Measurements from ENCODE around the gene RBM44. TPM values are rescaled to one million over a fixed set of nuclear protein-coding genes. Genes with fewer than 3 reads are reported as not detected.
"Not testable (repeated sequence)": the region's sequence is repeated elsewhere in the genome, so short reads cannot be mapped to it uniquely, and the experiment has no call there.

RBM44 gene, protein sequence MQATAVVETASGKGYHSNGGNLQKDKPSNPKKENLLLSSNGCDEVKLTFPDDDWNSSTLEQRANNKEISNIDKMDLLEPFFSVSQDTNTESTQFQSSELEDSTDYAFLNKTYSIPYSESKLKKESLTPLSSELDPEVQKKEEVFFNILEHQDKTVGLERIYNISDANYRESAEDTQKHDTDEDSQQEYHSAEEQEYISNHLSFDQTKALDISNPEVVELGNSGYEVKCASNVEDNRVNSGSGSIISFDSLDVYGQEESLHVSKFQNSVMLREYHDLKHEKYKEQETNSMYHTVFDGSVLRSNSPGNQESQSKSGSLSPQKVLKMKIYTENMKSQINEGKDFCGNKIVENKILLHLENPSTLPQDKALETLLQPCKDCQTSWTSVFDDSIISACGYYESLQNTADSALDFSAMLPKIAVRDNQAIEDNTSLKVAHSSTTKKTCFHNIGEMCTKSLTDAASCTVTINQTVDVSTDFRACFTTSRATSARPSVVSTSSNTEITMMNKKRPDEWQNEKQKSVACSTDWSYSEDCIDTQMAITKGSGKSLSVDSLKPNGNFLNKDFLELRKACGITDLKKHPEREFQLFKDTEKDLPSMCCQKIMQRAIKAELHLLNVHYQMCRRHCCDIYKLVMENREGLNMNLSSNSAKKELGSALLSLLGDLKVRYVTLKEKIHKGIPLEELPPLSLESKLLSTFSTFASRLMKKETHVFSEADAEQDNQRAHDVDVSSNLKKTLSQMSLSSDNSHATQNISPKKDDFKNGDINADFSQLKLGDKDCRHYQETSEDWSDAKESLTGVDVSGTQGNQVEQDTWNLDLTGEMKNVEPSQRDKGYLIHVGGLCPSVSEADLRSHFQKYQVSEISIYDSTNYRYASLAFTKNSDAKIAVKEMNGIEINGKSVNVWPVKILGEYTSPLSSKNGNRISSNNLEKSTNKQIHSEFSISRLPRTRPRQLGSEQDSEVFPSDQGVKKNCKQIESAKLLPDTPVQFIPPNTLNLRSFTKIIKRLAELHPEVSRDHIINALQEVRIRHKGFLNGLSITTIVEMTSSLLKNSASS
- 0.10 TPM for polyA plus RNA-seq (2013, experiment 1 of 2)
- 0.13 TPM for polyA plus RNA-seq (2013, experiment 2 of 2)

DNA sequence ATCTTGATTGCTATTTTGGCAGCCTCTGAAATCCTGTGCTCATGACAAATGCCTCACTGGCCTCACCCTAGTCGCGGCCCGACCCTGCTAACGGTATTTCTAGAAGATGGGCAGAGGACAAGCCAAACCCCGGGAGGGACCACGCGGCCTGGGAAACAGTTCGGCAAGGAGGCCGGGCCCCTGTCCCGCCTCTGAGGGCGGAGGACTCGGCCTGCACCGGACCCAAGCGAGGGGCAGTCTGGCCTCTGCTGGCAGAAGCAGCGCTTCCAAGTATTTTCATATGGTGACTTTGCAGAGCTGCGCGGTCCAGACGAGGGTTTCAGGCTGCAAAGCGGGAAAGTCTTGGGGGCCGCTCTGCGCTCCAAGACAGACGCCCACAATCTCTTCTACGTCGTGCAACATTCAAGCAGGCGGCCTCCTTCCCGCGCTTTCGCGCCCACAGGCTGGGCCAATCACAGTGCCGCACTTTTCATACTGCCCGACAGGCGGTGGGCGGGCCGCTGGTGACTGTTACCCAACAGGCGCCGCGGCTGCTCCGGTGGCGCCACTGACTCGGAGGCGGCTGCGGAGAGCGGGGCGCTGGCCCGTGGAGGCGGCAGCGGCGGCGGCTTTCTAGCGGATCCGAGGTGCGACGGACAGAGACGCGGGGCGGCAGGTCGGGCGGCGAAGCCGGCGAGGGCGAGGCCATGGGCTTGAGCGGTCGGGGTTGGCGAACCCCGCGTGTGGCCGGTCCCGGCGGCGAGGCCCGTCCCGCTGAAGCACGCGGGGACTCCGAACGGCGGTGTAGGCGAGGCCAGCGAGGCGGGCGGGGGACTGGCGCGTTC is at the start of gene RBM44:
TSS of gene RBM44 (plus strand) at position 544 of the 824 bp plus-strand sequence. CDS start 14,831 bp downstream, outside the sequence.
- Histone ChIP-seq H3K27me3 (ENCODE audit: insufficient read depth, low read length) (no peaks in the 10 kb centered on the region), H3K27ac (ENCODE audit: low read depth, low read length) (no peak within 1 kb of the TSS), H3K4me1 (ENCODE audit: insufficient read depth, low read length) (no peaks in the 10 kb centered on the region), H3K9me3 (ENCODE audit: insufficient read depth, low read depth, low read length) (no peaks in the 10 kb centered on the region), H3K36me3 (ENCODE audit: insufficient read depth, low read length) (no peaks in the 10 kb centered on the region), H3K4me3 (ENCODE audit: low read length) (no peak within 1 kb of the TSS), H3K9ac (ENCODE audit: low read depth, low read length) (no peak within 1 kb of the TSS)
- 97% methylated on average over 84 of the region's 84 CpGs for WGBS

DNA sequence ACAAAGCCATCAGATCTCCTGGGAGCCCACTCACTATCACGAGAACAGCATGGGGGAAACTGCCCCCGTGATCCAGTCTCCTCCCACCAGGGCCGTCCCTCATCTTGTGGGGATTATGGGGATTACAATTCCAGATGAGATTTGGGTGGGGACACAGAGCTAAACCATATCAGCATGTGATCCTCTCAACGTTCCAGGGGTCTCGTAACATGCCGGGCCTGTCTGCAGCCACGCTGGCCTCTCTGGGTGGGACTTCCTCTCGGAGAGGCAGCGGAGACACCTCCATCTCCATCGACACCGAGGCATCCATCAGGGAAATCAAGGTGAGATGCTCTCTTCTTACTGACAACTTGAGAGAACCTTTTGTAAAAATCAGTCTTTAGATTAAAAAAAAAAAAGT is 49.6 kb upstream of the RBM44 start:
- Histone ChIP-seq H3K36me3 (ENCODE audit: insufficient read depth, low read length) (peaks cover 55% of the 10 kb centered on the region), H3K9me3 (ENCODE audit: insufficient read depth, low read depth, low read length) (no peaks in the 10 kb centered on the region), H3K27ac (ENCODE audit: low read depth, low read length) (no peak overlapping the region), H3K9ac (ENCODE audit: low read depth, low read length) (no peak overlapping the region), H3K27me3 (ENCODE audit: insufficient read depth, low read length) (no peaks in the 10 kb centered on the region), H3K4me1 (ENCODE audit: insufficient read depth, low read length) (no peaks in the 10 kb centered on the region; the same call in 1 of the 2 replicates), H3K4me3 (ENCODE audit: low read length) (no peak overlapping the region)
- WGBS: 94% methylated on average over 11 of the region's 11 CpGs

DNA sequence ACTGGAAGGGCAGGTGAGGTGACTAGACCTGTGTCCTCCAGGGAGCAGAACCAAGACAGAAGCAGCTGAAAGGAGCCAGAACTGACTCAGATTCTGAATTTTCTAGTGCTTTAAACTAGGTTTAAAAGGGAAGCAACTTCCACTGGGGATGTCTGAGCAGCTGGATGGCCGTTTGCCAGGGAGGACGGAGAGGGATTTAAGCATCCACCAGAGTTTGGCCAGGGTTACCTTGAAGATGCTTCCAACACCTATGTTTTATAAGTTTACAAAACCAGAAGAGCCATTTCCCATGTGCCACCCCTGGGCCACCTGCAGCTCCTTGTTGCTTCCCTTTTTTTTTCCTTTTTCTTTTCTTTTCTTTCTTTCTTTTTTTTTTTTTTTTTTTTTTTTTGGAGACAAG is 48.6 kb upstream of the RBM44 start:
- H3K4me1 ChIP-seq (ENCODE audit: insufficient read depth, low read length): no peaks in the 10 kb centered on the region
- no peak overlapping the region for H3K27ac ChIP-seq (ENCODE audit: low read depth, low read length)
- no peaks in the 10 kb centered on the region for H3K9me3 ChIP-seq (ENCODE audit: insufficient read depth, low read depth, low read length)
- no peak overlapping the region for H3K9ac ChIP-seq (ENCODE audit: low read depth, low read length)
- H3K27me3 ChIP-seq (ENCODE audit: insufficient read depth, low read length): no peaks in the 10 kb centered on the region
- no peak overlapping the region for H3K4me3 ChIP-seq (ENCODE audit: low read length)
- H3K36me3 ChIP-seq (ENCODE audit: insufficient read depth, low read length): peaks cover 65% of the 10 kb centered on the region
- WGBS: 94% methylated on average over 2 of the region's 2 CpGs

DNA sequence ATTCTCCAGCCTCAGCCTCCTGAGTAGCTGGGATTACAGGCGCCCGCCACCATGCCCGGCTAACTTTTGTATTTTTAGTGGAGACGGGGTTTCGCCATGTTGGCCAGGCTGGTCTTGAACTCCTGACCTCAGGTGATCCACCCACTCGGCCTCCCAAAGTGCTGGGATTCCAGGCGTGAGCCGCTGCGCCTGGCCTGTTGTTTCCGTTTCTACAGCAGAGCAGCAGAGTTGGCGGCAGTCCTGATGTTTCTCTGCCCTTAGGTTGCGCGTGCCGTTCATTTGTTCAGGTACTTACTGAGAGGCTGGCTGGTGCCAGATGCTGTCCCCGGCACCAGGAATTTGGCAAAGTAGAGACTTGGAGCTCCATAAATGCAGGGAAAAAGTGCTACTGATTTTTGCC is 48.1 kb upstream of the RBM44 start:
- 96% methylated on average over 15 of the region's 15 CpGs for WGBS
- H3K36me3 ChIP-seq (ENCODE audit: insufficient read depth, low read length): peaks cover 70% of the 10 kb centered on the region
- not testable (repeated sequence) for H3K9ac ChIP-seq (ENCODE audit: low read depth, low read length)

DNA sequence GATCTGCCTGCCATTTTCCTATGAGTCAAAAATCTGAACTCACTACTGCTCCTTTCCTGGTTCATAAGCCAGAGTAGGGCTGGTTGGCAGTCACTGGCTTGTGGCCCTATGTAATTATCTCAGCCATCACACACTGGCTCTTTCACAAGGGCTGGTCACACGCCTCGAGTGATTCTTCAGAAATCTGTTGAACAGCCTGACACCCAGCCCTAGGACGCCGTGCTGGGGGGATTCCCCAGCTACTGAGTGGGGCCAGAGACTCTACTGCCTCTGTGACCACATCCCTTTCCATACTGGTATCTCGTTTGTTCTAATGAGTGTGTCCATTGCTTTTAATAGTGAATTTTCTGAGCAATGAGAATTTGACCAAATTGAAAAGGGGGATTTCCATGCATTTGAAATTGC is 45.8 kb upstream of the RBM44 start:
- Histone ChIP-seq H3K9ac (ENCODE audit: low read depth, low read length) (no peak overlapping the region), H3K27ac (ENCODE audit: low read depth, low read length) (no peak overlapping the region), H3K4me1 (ENCODE audit: insufficient read depth, low read length) (no peaks in the 10 kb centered on the region), H3K4me3 (ENCODE audit: low read length) (no peak overlapping the region), H3K36me3 (ENCODE audit: insufficient read depth, low read length) (peaks cover 85% of the 10 kb centered on the region), H3K9me3 (ENCODE audit: insufficient read depth, low read depth, low read length) (no peaks in the 10 kb centered on the region), H3K27me3 (ENCODE audit: insufficient read depth, low read length) (no peaks in the 10 kb centered on the region)
- WGBS: 90% methylated on average over 5 of the region's 5 CpGs

More for the DNA sequence above, 48.1 kb upstream of the RBM44 start:
- H3K27ac ChIP-seq (ENCODE audit: low read depth, low read length); H3K4me3 ChIP-seq (ENCODE audit: low read length); H3K27me3 ChIP-seq (ENCODE audit: insufficient read depth, low read length); H3K9me3 ChIP-seq (ENCODE audit: insufficient read depth, low read depth, low read length); H3K4me1 ChIP-seq (ENCODE audit: insufficient read depth, low read length): not testable (repeated sequence)

DNA sequence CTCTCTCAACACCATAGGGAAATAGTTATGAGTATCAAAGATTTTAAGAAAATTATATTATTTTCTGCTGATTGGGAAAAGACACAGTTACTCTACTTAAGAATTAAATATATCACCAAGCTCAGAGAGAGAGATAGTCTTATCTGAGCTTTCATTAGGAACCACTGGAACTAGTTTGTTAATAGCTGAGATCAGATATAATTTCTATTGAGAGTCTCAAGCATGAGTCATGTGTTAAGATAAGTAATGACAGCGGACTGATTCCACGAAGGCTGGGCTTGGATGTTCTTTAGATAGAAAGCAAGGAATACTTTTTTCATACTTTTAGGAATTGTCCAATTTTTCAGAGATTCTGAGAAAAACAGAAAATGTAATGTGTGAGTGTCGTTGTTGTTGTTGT is 44.4 kb upstream of the RBM44 start:
- 96% methylated on average over 2 of the region's 3 CpGs for WGBS

DNA sequence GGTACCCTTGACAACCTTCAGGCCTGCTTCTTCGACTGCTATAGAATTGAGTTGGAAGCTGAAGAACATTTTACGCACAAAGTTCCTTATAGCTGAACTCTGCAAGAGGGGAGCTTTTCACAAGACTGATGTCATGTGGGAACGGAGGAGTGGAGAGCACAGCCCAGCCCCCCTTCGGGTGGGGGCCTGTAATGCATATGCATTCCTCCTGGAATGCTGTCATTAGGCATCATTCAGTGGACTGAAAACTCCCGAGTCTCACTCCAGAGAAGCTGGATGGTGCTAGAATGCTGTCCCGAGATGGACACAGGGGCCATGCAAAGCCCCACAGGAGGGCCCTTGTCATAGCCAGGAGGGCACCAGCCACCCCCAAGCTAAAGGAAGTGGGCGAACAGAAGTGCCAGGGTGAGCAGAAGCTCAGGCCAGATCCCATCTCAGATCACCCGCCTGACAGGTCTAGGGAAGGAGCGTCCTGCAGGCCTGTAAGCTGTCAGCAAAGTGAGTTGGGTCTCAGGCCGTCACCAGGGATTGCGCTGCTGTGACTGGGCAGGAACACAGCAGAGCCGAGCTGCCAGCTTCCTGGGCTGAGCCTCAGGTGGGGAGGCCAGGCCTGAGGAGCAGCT is 43.8 kb upstream of the RBM44 start:
- WGBS: 91% methylated on average over 12 of the region's 12 CpGs
- H3K4me3 ChIP-seq (ENCODE audit: low read length): no peak overlapping the region
- peaks cover 89% of the 10 kb centered on the region for H3K36me3 ChIP-seq (ENCODE audit: insufficient read depth, low read length)
- no peak overlapping the region for H3K27ac ChIP-seq (ENCODE audit: low read depth, low read length)
- H3K4me1 ChIP-seq (ENCODE audit: insufficient read depth, low read length): no peaks in the 10 kb centered on the region
- H3K9ac ChIP-seq (ENCODE audit: low read depth, low read length): no peak overlapping the region
- H3K9me3 ChIP-seq (ENCODE audit: insufficient read depth, low read depth, low read length): no peaks in the 10 kb centered on the region
- no peaks in the 10 kb centered on the region for H3K27me3 ChIP-seq (ENCODE audit: insufficient read depth, low read length)

More for the DNA sequence above, 44.4 kb upstream of the RBM44 start:
- no peaks in the 10 kb centered on the region for H3K27me3 ChIP-seq (ENCODE audit: insufficient read depth, low read length)
- no peaks in the 10 kb centered on the region for H3K9me3 ChIP-seq (ENCODE audit: insufficient read depth, low read depth, low read length)
- no peak overlapping the region for H3K4me3 ChIP-seq (ENCODE audit: low read length)
- peaks cover 89% of the 10 kb centered on the region for H3K36me3 ChIP-seq (ENCODE audit: insufficient read depth, low read length)
- H3K9ac ChIP-seq (ENCODE audit: low read depth, low read length): no peak overlapping the region
- no peak overlapping the region for H3K27ac ChIP-seq (ENCODE audit: low read depth, low read length)
- H3K4me1 ChIP-seq (ENCODE audit: insufficient read depth, low read length): no peaks in the 10 kb centered on the region

DNA sequence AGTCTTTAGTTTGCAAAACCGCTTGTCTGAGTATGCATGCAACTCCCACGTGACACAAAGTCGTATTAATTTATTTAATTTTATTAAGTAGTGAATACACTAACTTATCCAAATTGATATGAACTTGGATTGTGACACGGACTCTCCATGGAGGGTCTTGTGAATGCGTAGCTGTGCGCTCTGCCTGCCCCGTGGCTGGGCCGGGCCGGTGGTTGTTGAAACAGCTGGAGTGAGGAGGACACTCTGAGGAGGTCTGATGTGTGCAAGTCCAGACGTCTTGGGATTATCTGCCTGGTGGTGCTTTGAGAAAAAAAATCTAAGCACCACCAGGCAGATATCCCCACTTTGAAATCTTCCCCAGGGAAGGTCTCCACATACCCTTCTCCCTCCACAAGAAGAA is 41.0 kb upstream of the RBM44 start:
- Histone ChIP-seq H3K27ac (ENCODE audit: low read depth, low read length) (no peak overlapping the region), H3K4me1 (ENCODE audit: insufficient read depth, low read length) (no peaks in the 10 kb centered on the region), H3K9ac (ENCODE audit: low read depth, low read length) (no peak overlapping the region), H3K36me3 (ENCODE audit: insufficient read depth, low read length) (peaks cover 94% of the 10 kb centered on the region), H3K27me3 (ENCODE audit: insufficient read depth, low read length) (no peaks in the 10 kb centered on the region), H3K4me3 (ENCODE audit: low read length) (no peak overlapping the region), H3K9me3 (ENCODE audit: insufficient read depth, low read depth, low read length) (no peaks in the 10 kb centered on the region)
- WGBS: 96% methylated on average over 8 of the region's 10 CpGs

DNA sequence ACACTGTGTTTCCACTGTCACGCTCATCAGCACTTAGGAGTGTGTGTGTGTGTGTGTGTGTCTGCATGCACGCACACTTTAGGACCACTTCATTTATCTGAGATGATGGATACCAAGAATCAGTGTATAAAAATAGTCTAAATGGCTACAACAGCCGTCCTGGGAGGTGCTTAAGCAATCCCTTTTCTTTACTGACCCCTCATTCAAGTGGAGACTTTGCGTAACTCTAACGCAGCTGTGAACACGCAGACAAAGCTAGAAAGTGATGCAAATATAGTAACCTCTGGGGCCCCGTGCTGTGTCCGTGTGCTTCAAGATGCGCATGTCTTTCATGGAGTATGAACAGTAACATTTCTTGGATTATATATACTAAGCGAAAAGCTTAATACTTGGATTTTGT is 40.4 kb upstream of the RBM44 start:
- WGBS: 97% methylated on average over 10 of the region's 10 CpGs
- Histone ChIP-seq H3K27me3 (ENCODE audit: insufficient read depth, low read length) (no peaks in the 10 kb centered on the region), H3K9ac (ENCODE audit: low read depth, low read length) (no peak overlapping the region), H3K4me1 (ENCODE audit: insufficient read depth, low read length) (no peaks in the 10 kb centered on the region), H3K27ac (ENCODE audit: low read depth, low read length) (no peak overlapping the region), H3K36me3 (ENCODE audit: insufficient read depth, low read length) (peaks cover 94% of the 10 kb centered on the region), H3K4me3 (ENCODE audit: low read length) (no peak overlapping the region), H3K9me3 (ENCODE audit: insufficient read depth, low read depth, low read length) (no peaks in the 10 kb centered on the region)

DNA sequence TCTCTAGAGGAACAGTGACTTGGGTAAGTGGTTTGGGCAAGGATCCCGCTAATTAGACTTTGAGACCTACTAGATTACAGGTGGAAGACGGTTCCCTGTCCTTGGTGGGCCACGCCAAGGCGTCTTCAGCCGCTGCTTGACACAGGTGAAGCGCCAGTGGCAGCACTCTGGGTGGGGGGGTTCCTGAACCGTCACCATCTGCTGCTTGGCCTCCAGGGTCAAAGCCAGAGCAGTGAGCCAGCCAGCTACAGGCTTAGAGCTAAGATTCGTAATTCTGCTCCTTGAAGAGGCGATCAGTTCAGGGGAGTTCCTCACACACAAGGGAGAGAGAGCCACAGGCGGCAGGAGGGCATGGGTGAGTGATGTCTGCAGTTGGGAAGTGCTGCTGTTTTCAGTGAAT is 39.4 kb upstream of the RBM44 start:
- H3K4me3 ChIP-seq (ENCODE audit: low read length): no peak overlapping the region
- H3K27me3 ChIP-seq (ENCODE audit: insufficient read depth, low read length): no peaks in the 10 kb centered on the region
- H3K27ac ChIP-seq (ENCODE audit: low read depth, low read length): no peak overlapping the region
- WGBS: 95% methylated on average over 10 of the region's 10 CpGs
- no peaks in the 10 kb centered on the region for H3K9me3 ChIP-seq (ENCODE audit: insufficient read depth, low read depth, low read length)
- H3K36me3 ChIP-seq (ENCODE audit: insufficient read depth, low read length): peaks cover 92% of the 10 kb centered on the region
- no peak overlapping the region for H3K9ac ChIP-seq (ENCODE audit: low read depth, low read length)
- H3K4me1 ChIP-seq (ENCODE audit: insufficient read depth, low read length): no peaks in the 10 kb centered on the region
